Neuronal stem cell (in vitro differentiated cells): Measurements from ENCODE around the gene LIN7A.

Experiments
- DNase-seq: peaks from one replicate; pipeline ENCODE4 v3.0.0-alpha.2; 2013; ENCODE audit warnings: low spot score
- H2AFZ ChIP-seq: one replicate; pipeline ENCODE4 v1.6.1; 2013; ENCODE audit warnings: mild to moderate bottlenecking, low read length, inconsistent platforms
- H2AK5ac ChIP-seq: 2 replicates; pipeline ENCODE4 v1.6.1; 2013; ENCODE audit warnings: low read depth, mild to moderate bottlenecking, inconsistent platforms, low read length, moderate library complexity, mixed read lengths
- H2BK120ac ChIP-seq: 2 replicates; pipeline ENCODE4 v1.6.1; 2013; ENCODE audit warnings: low read depth, mild to moderate bottlenecking, inconsistent platforms, low read length, moderate library complexity, mixed read lengths
- H2BK12ac ChIP-seq: one replicate; pipeline ENCODE4 v1.6.1; 2013; ENCODE audit warnings: low read length, inconsistent platforms
- H2BK15ac ChIP-seq: 2 replicates; pipeline ENCODE4 v1.6.1; 2013; ENCODE audit warnings: mild to moderate bottlenecking, low read length, inconsistent platforms, mixed read lengths
- H2BK5ac ChIP-seq: one replicate; pipeline ENCODE4 v1.6.1; 2013; ENCODE audit warnings: inconsistent platforms, mild to moderate bottlenecking, low read length, moderate library complexity
- H3K14ac ChIP-seq: one replicate; pipeline ENCODE4 v1.6.1; 2013; ENCODE audit warnings: low read length, inconsistent platforms
- H3K18ac ChIP-seq: 2 replicates; pipeline ENCODE4 v1.6.1; 2013; ENCODE audit warnings: low read length, inconsistent platforms
- H3K23ac ChIP-seq: 2 replicates; pipeline ENCODE4 v1.6.1; 2013; ENCODE audit warnings: low read depth, mild to moderate bottlenecking, mixed read lengths, low read length, inconsistent platforms; ENCODE audit not compliant: poor library complexity
- H3K27ac ChIP-seq: replicated peaks from 3 replicates; pipeline ENCODE4 v1.5.1; 2013; ENCODE audit warnings: low read length, inconsistent platforms
- H3K27me3 ChIP-seq, 3 experiments: 2 replicates each; pipeline ENCODE4 v1.6.1; 2013; ENCODE audit warnings: low read length in 3 of 3, mild to moderate bottlenecking in 2 of 3, inconsistent platforms in 1 of 3, low read depth in 1 of 3, mixed read lengths in 1 of 3, moderate library complexity in 1 of 3; ENCODE audit not compliant: control insufficient read depth in 3 of 3, insufficient read depth in 3 of 3
- H3K36me3 ChIP-seq, 2 donors: replicated peaks in 1 of 2; 2 replicates each; pipeline ENCODE4 v1.6.1; 2013; ENCODE audit warnings: low read length in 2 of 2; ENCODE audit not compliant: control insufficient read depth in 2 of 2, insufficient read depth in 2 of 2
- H3K4ac ChIP-seq: 2 replicates; pipeline ENCODE4 v1.6.1; 2013; ENCODE audit warnings: inconsistent platforms, mild to moderate bottlenecking, low read length, moderate library complexity
- H3K4me1 ChIP-seq, 2 donors: 1 replicate in 1 of 2; 2 replicates in 1 of 2; pipeline ENCODE4 v1.6.1; 2013; ENCODE audit warnings: low read length in 2 of 2, low read depth in 1 of 2; ENCODE audit not compliant: control insufficient read depth in 2 of 2, insufficient read depth in 1 of 2
- H3K4me2 ChIP-seq: one replicate; pipeline ENCODE4 v1.6.1; 2013; ENCODE audit warnings: mild to moderate bottlenecking, low read length, inconsistent platforms; ENCODE audit not compliant: insufficient read depth, poor library complexity, severe bottlenecking
- H3K4me3 ChIP-seq, 2 donors: 2 replicates each; pipeline ENCODE4 v1.5.1; 2013; ENCODE audit warnings: low read length in 2 of 2, mild to moderate bottlenecking in 2 of 2, inconsistent platforms in 1 of 2, moderate library complexity in 1 of 2
- H3K79me1 ChIP-seq: one replicate; pipeline ENCODE4 v1.6.1; 2013; ENCODE audit warnings: low read depth, mild to moderate bottlenecking, inconsistent platforms, low read length, moderate library complexity
- H3K9ac ChIP-seq: one replicate; pipeline ENCODE4 v1.6.1; 2013; ENCODE audit warnings: mild to moderate bottlenecking, low read depth, low read length, inconsistent platforms; ENCODE audit not compliant: poor library complexity
- H3K9me3 ChIP-seq, 2 donors: replicated peaks in 1 of 2; 2 replicates each; pipeline versions ENCODE3 to v1.6.1; 2013; ENCODE audit warnings: low read length in 2 of 2, mild to moderate bottlenecking in 2 of 2, inconsistent platforms in 1 of 2, low read depth in 1 of 2, mixed read lengths in 1 of 2, moderate library complexity in 1 of 2; ENCODE audit not compliant: control insufficient read depth in 2 of 2, insufficient read depth in 1 of 2
- H4K8ac ChIP-seq: one replicate; pipeline ENCODE4 v1.6.1; 2013; ENCODE audit warnings: low read depth, mild to moderate bottlenecking, inconsistent platforms, low read length, moderate library complexity
- H4K91ac ChIP-seq: one replicate; pipeline ENCODE4 v1.6.1; 2013; ENCODE audit warnings: low read length, low read depth, mild to moderate bottlenecking, inconsistent platforms; ENCODE audit not compliant: poor library complexity
- WGBS, 2 donors: extraction: QIAGEN DNeasy Blood & Tissue Kit; methylation state at CpG; one replicate each; pipeline ENCODE4 v1.1.7; 2013; ENCODE audit warnings: missing lambda C conversion rate in 2 of 2, mixed read lengths in 1 of 2; ENCODE audit not compliant: insufficient read length in 2 of 2, insufficient replicate concordance in 1 of 2; ENCODE audit errors: extremely low coverage in 2 of 2; 5-methylcytosine and 5-hydroxymethylcytosine counted together

Gene LIN7A

DNA sequence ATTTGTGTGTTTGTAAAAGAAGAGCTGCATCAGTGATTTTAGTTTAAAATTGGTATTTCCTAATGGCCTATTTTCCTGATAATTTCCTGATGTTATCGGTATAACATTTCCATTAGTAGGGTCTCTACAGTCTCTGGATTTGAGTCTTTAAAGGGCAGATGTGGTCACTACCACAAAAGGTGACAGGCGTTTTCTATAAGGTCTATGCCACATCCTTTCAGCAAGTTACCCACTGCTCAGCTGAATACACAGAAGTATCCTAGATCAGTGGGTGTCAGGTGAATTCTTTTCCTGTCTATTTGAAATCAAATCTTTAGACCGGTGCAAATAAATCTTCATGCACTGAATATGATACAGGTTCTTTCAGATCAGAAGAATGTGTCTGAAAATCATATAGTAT is 90.2 kb downstream of the LIN7A start:
- Histone ChIP-seq H2BK5ac (no peak overlapping the region), H2BK15ac (no peak overlapping the region), H4K8ac (no peak overlapping the region), H3K79me1 (peaks cover 1% of the 10 kb centered on the region), H3K4me2 (no peak overlapping the region), H3K18ac (no peak overlapping the region), H3K27ac (no peak overlapping the region), H2AK5ac (no peak overlapping the region), H3K36me3 (no peaks in the 10 kb centered on the region), H3K23ac (no peak overlapping the region), H2BK12ac (no peak overlapping the region), H3K14ac (no peak overlapping the region), H4K91ac (no peak overlapping the region), H3K27me3 (no peaks in the 10 kb centered on the region), H3K4me1 (no peaks in the 10 kb centered on the region), H3K4ac (no peak overlapping the region), H2BK120ac (no peak overlapping the region), H3K9me3 (no peaks in the 10 kb centered on the region), H2AFZ (no peak overlapping the region), H3K9ac (no peak overlapping the region), H3K4me3 (no peak overlapping the region)
- no CpG with 5 or more reads among the region's 3 CpGs for WGBS, 2 donors
- no peak for DNase-seq

- no peak overlapping the region for H2BK120ac ChIP-seq
- H3K36me3 ChIP-seq = no peaks in the 10 kb centered on the region
- DNase-seq = no peak
- H3K4me1 ChIP-seq = no peaks in the 10 kb centered on the region
- H3K4me3 ChIP-seq = no peak overlapping the region
- no peak overlapping the region for H2BK15ac ChIP-seq
- no peak overlapping the region for H2BK12ac ChIP-seq
- H3K27ac ChIP-seq = no peak overlapping the region
- H3K79me1 ChIP-seq = peaks cover 1% of the 10 kb centered on the region
- H3K9me3 ChIP-seq = no peaks in the 10 kb centered on the region
- H3K14ac ChIP-seq = no peak overlapping the region
- no peak overlapping the region for H2AK5ac ChIP-seq
- no peak overlapping the region for H3K4me2 ChIP-seq
- no peaks in the 10 kb centered on the region for H3K27me3 ChIP-seq
- no peak overlapping the region for H2BK5ac ChIP-seq
- H4K91ac ChIP-seq = no peak overlapping the region
- H3K4ac ChIP-seq = no peak overlapping the region
- H3K9ac ChIP-seq = no peak overlapping the region
- no CpG with 5 or more reads among the region's 2 CpGs for WGBS, 2 donors
- H3K18ac ChIP-seq = no peak overlapping the region
- no peak overlapping the region for H4K8ac ChIP-seq
- no peak overlapping the region for H3K23ac ChIP-seq
- no peak overlapping the region for H2AFZ ChIP-seq
These were observed 90.8 kb downstream of the LIN7A start for GRCh38 chr12:80846952-80847351.

- H3K36me3 ChIP-seq = no peaks in the 10 kb centered on the region
- H3K4me3 ChIP-seq = no peak overlapping the region
- no peak overlapping the region for H3K14ac ChIP-seq
- no peak overlapping the region for H3K23ac ChIP-seq
- no peak overlapping the region for H4K8ac ChIP-seq
- H3K9ac ChIP-seq = no peak overlapping the region
- no peak overlapping the region for H2AFZ ChIP-seq
- no peaks in the 10 kb centered on the region for H3K27me3 ChIP-seq
- no peak overlapping the region for H2BK5ac ChIP-seq
- H2BK12ac ChIP-seq = no peak overlapping the region
- H2BK120ac ChIP-seq = no peak overlapping the region
- H3K18ac ChIP-seq = no peak overlapping the region
- H2AK5ac ChIP-seq = no peak overlapping the region
- H3K4me1 ChIP-seq = no peaks in the 10 kb centered on the region
- no peak overlapping the region for H3K4me2 ChIP-seq
- H3K79me1 ChIP-seq = no peaks in the 10 kb centered on the region
- no peak overlapping the region for H3K4ac ChIP-seq
- no CpG with 5 or more reads among the region's 5 CpGs for WGBS, 2 donors
- no peak overlapping the region for H4K91ac ChIP-seq
- no peak overlapping the region for H2BK15ac ChIP-seq
- no peak for DNase-seq
- no peak overlapping the region for H3K27ac ChIP-seq
- H3K9me3 ChIP-seq = no peaks in the 10 kb centered on the region
These were observed 92.1 kb downstream of the LIN7A start for GRCh38 chr12:80845639-80846038.

GRCh38 chr12:80843969-80844368 is 93.8 kb downstream of the LIN7A start:
- H3K4me1 ChIP-seq = no peaks in the 10 kb centered on the region
- no peaks in the 10 kb centered on the region for H3K9me3 ChIP-seq
- H2BK120ac ChIP-seq = no peak overlapping the region
- H3K4me2 ChIP-seq = no peak overlapping the region
- no peak overlapping the region for H3K27ac ChIP-seq
- no peak overlapping the region for H2BK5ac ChIP-seq
- DNase-seq = no peak
- H2BK12ac ChIP-seq = no peak overlapping the region
- H3K9ac ChIP-seq = no peak overlapping the region
- H2AK5ac ChIP-seq = no peak overlapping the region
- WGBS, 2 donors = no CpG with 5 or more reads among the region's 1 CpG
- H3K4ac ChIP-seq = no peak overlapping the region
- no peak overlapping the region for H2AFZ ChIP-seq
- no peak overlapping the region for H2BK15ac ChIP-seq
- H3K79me1 ChIP-seq = no peaks in the 10 kb centered on the region
- no peak overlapping the region for H3K23ac ChIP-seq
- no peaks in the 10 kb centered on the region for H3K27me3 ChIP-seq
- H3K36me3 ChIP-seq = no peaks in the 10 kb centered on the region
- no peak overlapping the region for H4K91ac ChIP-seq
- H4K8ac ChIP-seq = no peak overlapping the region
- H3K4me3 ChIP-seq = no peak overlapping the region
- no peak overlapping the region for H3K18ac ChIP-seq
- H3K14ac ChIP-seq = no peak overlapping the region
